Choroid plexus epithelial cell (primary cell): ENCODE results near the gene GUCY1A1.

Experiments
- DNase-seq: peaks from one replicate; pipeline ENCODE4 v3.0.0-alpha.2; 2010; ENCODE audit warnings: low read depth
- H3K4me3 ChIP-seq: 2 replicates; pipeline ENCODE4 v1.5.1; 2011; ENCODE audit warnings: low read depth, mild to moderate bottlenecking, control low read depth, low read length, moderate library complexity
- CTCF ChIP-seq: conservative IDR thresholded peaks from 2 replicates; pipeline ENCODE4 v1.5.1; 2011; ENCODE audit warnings: low read depth, mild to moderate bottlenecking, control low read depth, inconsistent platforms, low read length, moderate library complexity

GUCY1A1 gene

GRCh38 chr4:155666344-155667221, at the start of gene GUCY1A1:
TSS of gene GUCY1A1 (plus strand) at chr4:155666848. CDS start at chr4:155696868, 30,020 bp downstream.
- TF ChIP-seq CTCF = no peak
- H3K4me3 ChIP-seq = peak within 1 kb of the TSS; percentile 42
- peak; percentile 11 for DNase-seq

- no peak overlapping the region for H3K4me3 ChIP-seq
- TF ChIP-seq CTCF = no peak
- DNase-seq = no peak
Measured at GRCh38 chr4:155617296-155617695, 49.4 kb upstream of the GUCY1A1 start.

GRCh38 chr4:155618183-155618838, 48.3 kb upstream of the GUCY1A1 start:
- no peak overlapping the region for H3K4me3 ChIP-seq
- DNase-seq = no peak
- TF ChIP-seq CTCF = no peak

- no peak for DNase-seq
- TF ChIP-seq CTCF = no peak
Measured at GRCh38 chr4:155620637-155621036, 46.0 kb upstream of the GUCY1A1 start.

GRCh38 chr4:155624478-155624877, 42.2 kb upstream of the GUCY1A1 start:
- DNase-seq = no peak
- H3K4me3 ChIP-seq = no peak overlapping the region
- no peak for TF ChIP-seq CTCF

More at GRCh38 chr4:155620637-155621036, 46.0 kb upstream of the GUCY1A1 start:
- H3K4me3 ChIP-seq = no peak overlapping the region

- no peak for TF ChIP-seq CTCF
- H3K4me3 ChIP-seq = no peak overlapping the region
- no peak for DNase-seq
Measured at GRCh38 chr4:155626561-155626960, 40.1 kb upstream of the GUCY1A1 start.
